ENCODE results near the gene ARF1.

Gene ARF1

DNA sequence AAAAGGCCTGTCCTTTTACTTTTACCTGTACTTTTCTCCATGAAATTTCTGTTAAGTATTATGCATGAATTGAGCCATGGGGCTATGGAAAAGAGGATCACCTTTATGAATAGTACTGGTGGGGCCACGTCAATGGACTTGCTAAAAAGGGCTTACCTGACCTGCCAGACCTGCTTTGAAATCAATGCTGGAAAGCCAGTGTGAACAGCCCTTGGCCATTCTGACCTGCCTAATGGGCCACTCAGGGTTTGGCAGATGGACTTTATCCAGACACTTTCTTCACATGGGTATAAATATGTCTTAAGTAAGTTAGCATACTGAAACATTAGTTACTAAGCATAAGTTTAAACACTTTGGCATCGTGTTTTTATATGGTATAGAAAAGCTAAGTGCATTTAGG is 49.3 kb downstream of the ARF1 start:
- DNase-seq, result no peak

DNA sequence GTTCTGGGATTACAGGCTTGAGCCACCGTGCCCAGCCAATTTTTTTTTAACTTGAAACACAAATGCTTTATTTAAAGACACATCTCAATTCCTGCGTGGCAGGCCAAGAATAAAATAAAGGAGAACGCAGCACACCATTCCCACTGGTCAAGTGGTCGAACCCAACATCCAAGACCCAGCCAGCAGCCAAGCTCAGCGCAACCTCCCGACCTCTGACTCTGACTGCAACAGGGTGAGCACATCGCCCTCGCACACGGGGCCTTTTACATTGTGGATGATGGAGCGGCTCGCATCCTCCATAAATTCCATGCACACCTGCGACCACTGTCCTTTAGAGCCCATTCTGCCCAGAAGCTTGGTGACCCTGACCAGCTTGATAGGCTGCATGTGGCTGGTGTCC is 52.1 kb downstream of the ARF1 start:
- DNase-seq, result no peak

DNA sequence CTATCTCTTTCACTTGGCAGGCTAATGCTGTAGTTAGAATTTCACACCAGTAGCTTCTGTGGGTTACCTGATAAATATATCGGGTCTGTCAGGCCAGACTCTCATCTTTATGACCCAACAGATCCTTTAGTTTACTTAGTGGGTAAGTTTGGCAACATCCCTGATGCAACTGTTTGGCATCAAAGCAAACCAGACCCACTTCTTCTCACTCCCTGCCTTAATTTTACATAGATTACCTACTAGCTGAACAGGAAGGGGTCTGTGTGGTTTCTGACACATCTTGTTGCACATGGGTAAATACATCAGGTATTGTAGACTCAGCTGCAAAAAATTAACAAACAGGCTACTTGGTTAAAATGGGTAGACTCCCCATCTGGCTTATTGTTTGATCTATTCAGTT is 54.4 kb downstream of the ARF1 start:
- DNase-seq, result no peak

DNA sequence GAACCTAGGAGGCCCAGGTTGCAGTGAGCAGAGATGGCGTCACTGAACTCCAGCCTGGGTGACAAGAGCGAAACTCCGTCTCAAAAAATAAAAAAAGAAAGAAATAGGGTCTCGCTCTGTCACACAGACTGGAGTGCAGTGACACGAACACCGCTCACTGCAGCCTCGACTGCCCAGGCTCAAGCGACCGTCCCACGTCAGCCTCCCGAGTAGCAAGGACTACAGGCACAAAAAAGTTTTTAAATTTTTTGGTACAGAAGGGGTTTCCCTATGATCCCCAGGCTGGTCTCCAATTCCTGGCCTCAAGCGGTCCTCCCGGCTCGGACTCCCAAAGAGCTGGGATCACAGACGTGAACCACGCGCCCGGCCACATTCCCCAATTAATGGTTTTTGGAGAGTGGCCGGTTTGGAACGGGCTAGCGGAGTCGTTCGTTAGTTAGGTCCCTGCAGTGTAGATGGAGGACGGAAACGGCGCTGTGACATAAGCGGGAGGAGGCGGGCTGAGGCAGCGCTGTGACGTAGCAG is 57.0 kb downstream of the ARF1 start:
- no peak for DNase-seq

DNA sequence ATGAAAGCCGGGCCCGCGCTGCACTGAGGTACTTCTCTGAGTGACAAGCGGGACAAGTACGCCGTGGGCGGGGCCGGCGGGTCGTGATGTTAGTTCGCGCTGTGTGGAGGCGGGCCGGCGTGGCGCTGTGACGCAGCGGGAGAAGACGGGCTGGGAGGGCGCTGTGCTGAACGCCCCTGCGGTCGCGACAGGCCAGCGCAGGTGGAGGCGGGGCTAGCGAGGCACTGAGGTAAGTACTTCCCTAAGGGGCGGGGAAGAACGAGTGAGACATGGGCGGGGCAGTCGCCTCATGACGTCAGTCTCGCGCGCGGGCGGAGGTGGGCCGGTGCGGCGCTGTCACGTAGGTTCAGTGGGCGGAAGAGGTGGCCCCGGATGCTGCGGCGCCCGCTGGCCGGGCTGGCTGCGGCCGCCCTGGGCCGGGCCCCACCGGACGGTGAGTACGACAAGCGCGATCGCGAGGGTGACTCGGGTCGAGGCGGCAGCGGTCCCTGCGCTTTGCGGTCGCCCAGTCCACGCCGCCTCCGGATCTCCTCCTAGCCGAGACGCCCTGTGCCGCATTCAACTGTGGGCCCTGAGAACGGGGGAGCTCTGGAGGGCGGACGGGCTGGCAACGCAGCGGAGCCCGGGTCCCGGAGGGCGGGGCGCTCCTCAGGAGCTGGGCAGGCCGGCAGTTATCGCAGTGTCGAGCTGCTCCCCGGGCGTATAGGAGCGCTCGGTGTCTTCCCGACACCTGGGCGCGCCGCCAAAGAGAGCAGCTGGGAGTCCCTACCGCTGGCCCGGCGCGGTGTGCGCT is 57.6 kb downstream of the ARF1 start, which contains the start of gene GUK1:
TSS of gene GUK1 (plus strand) at position 349 of the 793 bp plus-strand sequence. CDS start at position 373, 24 bp downstream.
- peak; percentile 100 for DNase-seq

DNA sequence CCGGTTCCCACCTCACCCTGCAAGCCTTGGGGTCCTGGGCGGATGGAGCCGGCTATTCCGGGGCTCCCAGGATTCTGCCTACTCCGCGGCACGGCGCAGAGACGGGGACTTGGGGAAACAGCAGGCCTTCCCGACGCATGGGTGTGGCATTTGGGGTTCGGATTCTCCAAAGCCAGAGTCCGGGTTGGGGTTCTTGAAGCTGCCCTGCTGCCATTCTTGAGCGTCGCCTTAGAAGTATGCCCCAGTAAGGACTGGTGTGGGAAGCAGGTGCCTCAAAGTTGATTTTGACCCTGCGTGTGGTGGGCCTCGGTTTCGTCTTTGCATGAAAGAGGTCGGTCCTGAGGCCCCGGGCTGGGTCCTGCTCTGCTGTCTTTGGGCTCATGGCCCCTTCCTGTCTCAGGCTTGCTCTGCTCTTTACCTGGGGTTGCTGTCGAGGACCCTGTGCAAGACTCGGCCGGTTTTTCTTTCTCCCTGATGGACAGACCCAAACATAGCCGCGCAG is 58.3 kb downstream of the ARF1 start:
- peak; percentile 35 for DNase-seq

GRCh38 chr1:228141226-228142044 is 58.9 kb downstream of the ARF1 start:
- peak; percentile 48 for DNase-seq

DNA sequence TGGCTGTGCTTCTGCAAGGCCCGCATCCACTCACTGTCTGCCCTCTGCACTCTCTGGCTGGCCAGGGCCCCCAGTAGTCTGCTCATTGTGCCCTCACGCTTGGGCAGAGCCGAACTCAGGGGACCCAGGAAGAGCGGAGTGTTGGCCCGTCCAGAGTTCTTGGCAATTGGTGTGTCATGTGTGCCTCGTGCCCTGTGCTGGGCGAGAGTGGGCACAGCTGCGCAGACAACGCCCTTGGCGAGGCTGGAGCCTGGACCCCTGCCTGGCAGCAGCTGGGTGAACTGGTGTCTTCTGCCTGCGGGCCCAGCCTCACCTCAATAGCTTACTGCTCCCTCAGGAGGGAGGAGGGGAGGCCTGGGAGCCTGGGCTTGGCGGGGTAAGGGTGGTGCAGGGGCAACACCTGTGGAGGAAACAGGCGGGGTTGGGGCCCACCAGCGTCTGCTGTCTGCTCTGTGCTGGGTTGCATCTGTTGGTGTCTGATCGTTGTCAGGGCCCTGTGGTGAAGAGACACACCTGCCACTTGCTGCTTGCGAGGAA is 59.7 kb downstream of the ARF1 start:
- no peak for DNase-seq

DNA sequence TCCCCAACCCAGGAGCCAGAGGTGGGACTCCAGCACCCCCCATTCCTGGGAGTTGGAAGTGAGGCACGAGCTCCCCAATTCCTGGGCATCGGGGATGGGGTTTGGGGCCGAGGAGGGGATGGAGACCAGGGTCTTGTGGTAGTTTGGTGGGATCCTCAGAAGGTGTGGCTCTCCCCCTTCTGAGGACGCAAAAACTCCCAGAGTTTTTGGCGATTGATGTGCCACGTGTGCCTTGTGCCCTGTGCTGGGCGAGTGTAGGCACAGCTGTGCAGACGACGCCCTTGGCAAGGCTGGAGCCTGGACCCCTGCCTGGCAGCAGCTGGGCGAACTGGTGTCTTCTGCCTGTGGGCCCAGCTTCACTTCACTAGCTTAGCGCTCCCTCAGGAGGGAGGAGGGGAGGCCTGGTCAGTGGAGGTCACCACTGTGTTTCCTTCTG is 60.2 kb downstream of the ARF1 start:
- no peak for DNase-seq

- DNase-seq, result no peak
Observed at GRCh38 chr1:228143480-228144192, 61.1 kb downstream of the ARF1 start.

GRCh38 chr1:228144193-228144992 is 61.9 kb downstream of the ARF1 start:
- no peak for DNase-seq

DNA sequence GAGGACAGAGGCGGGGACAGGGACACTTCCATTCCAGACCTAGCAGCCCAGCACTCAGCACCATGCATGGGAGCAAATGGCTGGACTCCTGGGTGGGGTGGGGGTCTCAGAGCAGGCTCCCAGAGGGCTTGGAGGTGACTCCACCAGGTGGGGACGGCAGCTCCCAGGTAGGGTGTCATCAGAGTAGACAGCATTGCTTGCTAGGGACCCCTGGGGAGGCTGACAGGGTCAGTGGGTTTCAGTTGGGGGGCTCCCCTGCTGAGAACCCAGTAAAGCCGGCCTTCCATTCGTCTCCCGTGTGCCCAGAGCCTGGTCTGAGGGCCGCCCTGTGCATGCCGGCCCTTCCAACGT is 62.5 kb downstream of the ARF1 start:
- no peak for DNase-seq

- no peak for DNase-seq
Observed at GRCh38 chr1:228145463-228146416, 63.2 kb downstream of the ARF1 start.

- DNase-seq, result no peak
Observed at GRCh38 chr1:228146417-228147150, 64.1 kb downstream of the ARF1 start.

GRCh38 chr1:228147151-228147693 is 64.7 kb downstream of the ARF1 start:
- no peak for DNase-seq

- DNase-seq, result no peak
Observed at GRCh38 chr1:228147768-228148167, 65.3 kb downstream of the ARF1 start.

DNA sequence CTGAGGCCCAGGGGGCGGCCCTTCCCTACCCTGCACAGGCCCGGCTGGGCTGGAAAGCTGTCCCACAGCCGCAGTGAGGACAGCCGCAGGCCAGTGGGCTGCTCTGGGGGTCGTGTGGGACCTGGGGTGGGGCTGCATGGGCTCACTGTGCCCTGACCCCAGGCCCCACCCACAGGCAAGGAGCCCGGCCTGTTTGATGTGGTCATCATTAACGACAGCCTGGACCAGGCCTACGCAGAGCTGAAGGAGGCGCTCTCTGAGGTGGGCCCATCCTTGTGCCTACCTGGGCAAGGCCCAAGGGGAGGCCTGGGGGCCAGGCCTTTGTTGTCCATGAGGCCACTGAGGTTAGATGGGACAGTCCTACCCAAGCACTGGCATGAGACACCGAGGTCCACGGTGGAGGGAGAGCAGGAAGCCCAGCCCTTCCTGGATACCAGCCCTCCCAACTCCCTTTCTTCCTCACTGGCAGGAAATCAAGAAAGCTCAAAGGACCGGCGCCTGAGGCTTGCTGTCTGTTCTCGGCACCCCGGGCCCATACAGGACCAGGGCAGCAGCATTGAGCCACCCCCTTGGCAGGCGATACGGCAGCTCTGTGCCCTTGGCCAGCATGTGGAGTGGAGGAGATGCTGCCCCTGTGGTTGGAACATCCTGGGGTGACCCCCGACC is 65.8 kb downstream of the ARF1 start:
- DNase-seq, result no peak

Data from stimulated activated CD4-positive, alpha-beta T cell treated with anti-CD3 and anti-CD28 coated beads, Interleukin-15, amount 100 ng/mL, for 24 hours (primary cell).